Measurements from ENCODE around the gene NTMT1.

- TF ChIP-seq POLR2AphosphoS5 (IDR thresholded peaks at IDR 0.05; ENCODE audit: low read length): no peak
- no peak for TF ChIP-seq YY1 (IDR thresholded peaks at IDR 0.05; ENCODE audit: low read depth, low read length)
- TF ChIP-seq TARDBP (IDR thresholded peaks at IDR 0.05; ENCODE audit: borderline replicate concordance): no peak
- TF ChIP-seq EP300 (IDR thresholded peaks at IDR 0.05; ENCODE audit: borderline replicate concordance in 1 of 2, control insufficient read depth in 1 of 2, low read depth in 2 of 2, low read length in 2 of 2): no peak
Observed at GRCh38 chr9:129620669-129621295, 5.2 kb upstream of the NTMT1 start, which contains the start of gene C9orf50.

Data from GM12878 (cell line).